Neutrophil (primary cell): ENCODE measurements around the gene THUMPD1.
A peak's percentile ranks its signal among the peaks of the same experiment; 100 is the strongest.
"Not testable (repeated sequence)": the region's sequence is repeated elsewhere in the genome, so short reads cannot be mapped to it uniquely, and the experiment has no call there.

ENCODE experiments used
- H3K27ac ChIP-seq: fragments of 200-600 bp; sonication (generic); 2 replicates; pipeline ENCODE4 v1.5.1; 2016; ENCODE audit warnings: mild to moderate bottlenecking, moderate library complexity
- H3K27me3 ChIP-seq: fragments of 200-600 bp; sonication (generic); 2 replicates; pipeline ENCODE4 v1.6.0; 2016; ENCODE audit warnings: mild to moderate bottlenecking
- H3K36me3 ChIP-seq: fragments of 200-600 bp; sonication (generic); 2 replicates; pipeline ENCODE4 v1.5.1; 2017
- H3K4me1 ChIP-seq, 2 experiments: fragments of 200-600 bp in 1 of 2; sonication (generic) in 1 of 2; 1 replicate in 1 of 2; 2 replicates in 1 of 2; pipeline versions ENCODE4 v1.5.1 to v1.6.1; 2013 to 2016; ENCODE audit warnings: low read depth in 1 of 2, low read length in 1 of 2, mild to moderate bottlenecking in 1 of 2, moderate library complexity in 1 of 2; ENCODE audit not compliant: control insufficient read depth in 1 of 2, insufficient read depth in 1 of 2
- H3K4me3 ChIP-seq, 2 experiments: fragments of 200-600 bp in 1 of 2; sonication (generic) in 1 of 2; 1 replicate in 1 of 2; 2 replicates in 1 of 2; pipeline ENCODE4 v1.5.1; 2013 to 2016; ENCODE audit warnings: low read depth in 1 of 2, low read length in 1 of 2, mild to moderate bottlenecking in 1 of 2, moderate library complexity in 1 of 2
- H3K9me3 ChIP-seq: fragments of 200-600 bp; sonication (generic); 2 replicates; pipeline ENCODE4 v1.5.1; 2016
- TF ChIP-seq, protein P1 (sequence below): fragments of 200-600 bp; sonication (generic); IDR thresholded peaks from 2 replicates; pipeline ENCODE4 v1.5.1; 2016; ENCODE audit warnings: antibody characterized with exemption

THUMPD1 gene

DNA sequence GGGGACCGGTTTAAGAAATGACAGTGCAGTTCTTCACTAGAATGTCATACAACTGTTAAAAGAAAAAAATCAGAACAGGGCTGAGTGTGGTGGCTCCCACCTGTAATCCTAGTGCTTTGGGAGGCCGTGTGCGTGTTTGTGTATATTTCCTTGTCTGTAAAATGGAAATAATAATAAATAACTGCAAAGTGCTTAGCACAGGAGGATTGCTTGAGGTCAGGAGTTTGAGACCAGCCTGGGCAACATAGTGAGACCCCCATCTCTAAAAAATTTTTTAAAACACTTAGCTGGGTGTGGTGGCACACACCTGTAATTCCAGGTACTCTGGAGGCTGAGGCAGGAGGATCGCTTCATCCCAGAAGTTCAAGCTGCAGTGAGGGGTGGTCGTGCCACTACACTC lies 24.7 kb upstream of the THUMPD1 start:
- no peak overlapping the region for H3K27ac ChIP-seq
- H3K36me3 ChIP-seq = no peaks in the 10 kb centered on the region
- peaks cover 7 to 10% of the 10 kb centered on the region in 2 experiments for H3K4me1 ChIP-seq
- TF ChIP-seq, protein P1, sequence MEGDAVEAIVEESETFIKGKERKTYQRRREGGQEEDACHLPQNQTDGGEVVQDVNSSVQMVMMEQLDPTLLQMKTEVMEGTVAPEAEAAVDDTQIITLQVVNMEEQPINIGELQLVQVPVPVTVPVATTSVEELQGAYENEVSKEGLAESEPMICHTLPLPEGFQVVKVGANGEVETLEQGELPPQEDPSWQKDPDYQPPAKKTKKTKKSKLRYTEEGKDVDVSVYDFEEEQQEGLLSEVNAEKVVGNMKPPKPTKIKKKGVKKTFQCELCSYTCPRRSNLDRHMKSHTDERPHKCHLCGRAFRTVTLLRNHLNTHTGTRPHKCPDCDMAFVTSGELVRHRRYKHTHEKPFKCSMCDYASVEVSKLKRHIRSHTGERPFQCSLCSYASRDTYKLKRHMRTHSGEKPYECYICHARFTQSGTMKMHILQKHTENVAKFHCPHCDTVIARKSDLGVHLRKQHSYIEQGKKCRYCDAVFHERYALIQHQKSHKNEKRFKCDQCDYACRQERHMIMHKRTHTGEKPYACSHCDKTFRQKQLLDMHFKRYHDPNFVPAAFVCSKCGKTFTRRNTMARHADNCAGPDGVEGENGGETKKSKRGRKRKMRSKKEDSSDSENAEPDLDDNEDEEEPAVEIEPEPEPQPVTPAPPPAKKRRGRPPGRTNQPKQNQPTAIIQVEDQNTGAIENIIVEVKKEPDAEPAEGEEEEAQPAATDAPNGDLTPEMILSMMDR = no peak
- no peaks in the 10 kb centered on the region for H3K9me3 ChIP-seq
- H3K27me3 ChIP-seq = no peaks in the 10 kb centered on the region
- no peak overlapping the region for H3K4me3 ChIP-seq

DNA sequence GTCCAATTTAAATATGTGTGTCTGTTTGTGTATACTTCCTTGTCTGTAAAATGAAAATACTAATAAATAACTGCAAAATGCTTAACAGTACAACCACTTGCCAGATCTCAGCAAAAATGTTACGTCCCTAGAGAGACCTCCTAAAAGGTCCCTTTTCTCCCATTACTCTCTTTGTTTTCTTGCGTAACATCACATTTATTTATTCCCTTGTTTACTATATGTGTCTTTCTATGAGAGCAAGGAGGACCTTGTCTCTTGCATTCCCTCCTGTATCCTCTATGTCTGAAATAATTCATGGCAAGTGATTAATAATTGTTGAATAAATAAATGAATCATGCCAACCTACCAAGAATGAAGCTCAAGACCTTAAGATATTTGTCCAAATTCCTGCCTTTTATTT lies 24.1 kb upstream of the THUMPD1 start:
- Histone ChIP-seq H3K36me3 (no peaks in the 10 kb centered on the region), H3K4me3 (no peak overlapping the region), H3K4me1 (peaks cover 7 to 10% of the 10 kb centered on the region in 2 experiments), H3K27ac (no peak overlapping the region), H3K27me3 (no peaks in the 10 kb centered on the region), H3K9me3 (no peaks in the 10 kb centered on the region)
- TF ChIP-seq, protein P1 = no peak

DNA sequence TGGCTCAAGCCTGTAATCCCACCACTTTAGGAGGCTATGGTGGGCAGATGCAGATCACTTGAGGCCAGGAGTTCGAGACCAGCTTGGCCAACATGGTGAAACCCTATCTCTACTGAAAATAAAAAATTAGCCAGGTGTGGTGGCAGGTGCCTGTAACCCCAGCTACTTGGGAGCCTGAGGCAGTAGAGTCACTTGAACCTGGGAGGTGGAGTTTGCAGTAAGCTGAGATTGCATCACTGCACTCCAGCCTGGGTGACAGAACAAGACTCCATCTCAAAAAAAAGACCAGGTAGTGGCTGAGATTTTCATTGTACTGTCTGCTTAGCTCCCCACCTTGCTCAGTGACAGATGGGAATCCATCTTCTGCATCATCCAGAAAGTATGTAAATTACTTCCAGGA lies 22.8 kb upstream of the THUMPD1 start:
- H3K27ac ChIP-seq, H3K4me3 ChIP-seq, H3K9me3 ChIP-seq, H3K27me3 ChIP-seq, H3K4me1 ChIP-seq, H3K36me3 ChIP-seq: not testable (repeated sequence)

DNA sequence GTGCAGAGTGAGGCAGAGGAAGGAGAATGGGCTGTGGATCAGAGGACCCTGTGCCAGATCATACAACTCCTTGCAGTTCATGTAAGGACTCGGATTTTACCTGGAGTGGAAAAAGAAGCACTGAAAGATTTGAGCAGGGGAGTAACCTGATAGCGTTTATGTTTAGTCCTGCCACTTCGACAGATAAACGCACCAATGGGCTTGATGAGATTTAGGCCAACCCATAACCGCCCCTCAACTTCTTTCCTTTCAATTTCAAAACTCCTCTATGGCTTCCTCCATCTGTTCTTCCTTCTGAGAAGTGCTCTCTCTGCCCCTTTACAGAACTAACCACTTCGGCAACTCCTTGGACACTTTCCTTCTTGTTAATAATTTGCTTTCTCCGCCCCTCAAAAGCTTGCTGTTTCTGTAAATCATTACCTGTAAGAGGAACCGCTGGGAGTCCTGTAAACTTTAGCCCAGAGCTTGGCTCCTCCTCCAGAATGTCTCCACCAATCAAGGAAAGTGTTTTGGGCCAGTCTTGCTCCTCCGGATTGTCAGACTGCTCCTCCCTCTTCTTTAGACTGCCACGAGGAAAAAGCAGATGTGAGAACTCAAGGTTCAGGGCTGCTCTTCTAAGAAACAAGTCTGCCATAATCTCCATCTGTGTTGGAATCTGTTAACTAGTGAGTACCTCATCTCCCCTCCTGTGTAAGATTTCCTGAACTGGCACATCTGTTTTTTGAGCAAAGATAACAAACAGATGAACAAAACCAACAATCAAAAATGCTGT lies 22.0 kb upstream of the THUMPD1 start, which contains the start of gene ACSM3:
ACSM3 (plus strand) TSS at position 554 of the 772 bp plus-strand sequence. CDS start 6,021 bp downstream, outside the sequence.
- Histone ChIP-seq H3K36me3 (no peaks in the 10 kb centered on the region), H3K9me3 (no peaks in the 10 kb centered on the region), H3K4me1 (peaks cover 7 to 10% of the 10 kb centered on the region in 2 experiments), H3K27me3 (no peaks in the 10 kb centered on the region), H3K4me3 (peak within 1 kb of the TSS; percentile 42 to 51), H3K27ac (peak within 1 kb of the TSS; percentile 81)
- TF ChIP-seq, protein P1 = no peak

DNA sequence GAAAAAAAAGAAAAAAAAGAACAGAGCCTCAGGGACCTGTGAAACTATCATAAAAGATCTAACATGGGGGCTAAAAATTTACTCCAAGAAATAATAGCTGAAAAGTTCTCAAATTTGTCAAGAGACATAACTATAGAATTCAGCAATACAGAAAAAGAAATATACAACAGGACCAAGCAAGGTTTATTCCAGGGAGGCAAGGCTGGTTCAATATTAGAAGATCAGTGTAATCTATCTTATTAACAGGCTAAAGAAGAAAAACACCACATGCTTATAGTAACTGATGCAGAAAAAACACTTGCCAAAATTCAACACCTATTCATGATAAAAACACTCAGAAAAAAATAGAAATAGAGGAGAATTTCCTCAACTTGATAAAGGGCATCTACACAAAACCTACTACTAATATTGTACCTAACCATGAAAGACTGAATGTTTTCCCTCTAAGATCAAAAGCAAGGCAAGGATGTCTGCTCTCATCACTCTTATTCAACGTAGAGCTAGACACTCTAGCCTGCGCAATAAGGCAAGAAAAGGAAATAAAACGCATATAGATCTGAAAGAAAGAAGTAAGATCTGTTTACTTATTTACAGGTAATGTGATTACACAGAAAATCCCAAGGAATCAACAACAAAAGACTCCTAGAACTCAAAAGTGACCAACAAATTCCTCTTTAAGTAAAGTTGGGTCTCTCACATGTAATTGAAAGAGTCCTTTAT lies 20.9 kb upstream of the THUMPD1 start:
- no peaks in the 10 kb centered on the region for H3K27me3 ChIP-seq
- TF ChIP-seq, protein P1 = no peak
- no peak overlapping the region for H3K4me3 ChIP-seq
- peaks cover 7 to 10% of the 10 kb centered on the region in 2 experiments for H3K4me1 ChIP-seq
- peak overlapping the region; percentile 81 for H3K27ac ChIP-seq
- H3K9me3 ChIP-seq = no peaks in the 10 kb centered on the region
- H3K36me3 ChIP-seq = no peaks in the 10 kb centered on the region

DNA sequence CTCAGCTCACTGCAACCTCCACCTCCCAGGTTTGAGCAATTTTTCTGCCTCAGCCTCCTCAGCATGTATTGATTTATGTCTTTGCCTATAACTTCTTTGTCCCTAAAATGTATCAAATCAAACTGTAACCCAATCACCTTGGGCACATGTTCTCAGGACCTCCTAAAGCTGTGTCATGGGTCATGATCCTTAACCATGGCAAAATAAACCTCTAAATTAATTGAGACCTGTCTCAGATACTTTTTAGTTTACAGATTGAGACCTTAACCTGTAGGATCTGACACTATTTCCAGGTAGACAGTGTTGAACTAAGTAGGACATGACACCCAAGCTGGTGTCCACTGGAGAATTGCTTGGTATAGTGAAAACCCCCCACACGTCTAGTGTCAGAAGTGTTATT lies 19.6 kb upstream of the THUMPD1 start:
- no peaks in the 10 kb centered on the region for H3K36me3 ChIP-seq
- H3K27me3 ChIP-seq = no peaks in the 10 kb centered on the region
- peaks cover 7 to 10% of the 10 kb centered on the region in 2 experiments for H3K4me1 ChIP-seq
- H3K27ac ChIP-seq = no peak overlapping the region
- H3K4me3 ChIP-seq = no peak overlapping the region
- TF ChIP-seq, protein P1 = no peak
- H3K9me3 ChIP-seq = no peaks in the 10 kb centered on the region
